H1 (cell line): ENCODE data around the gene RBM19. TPM values are rescaled to one million over a fixed set of nuclear protein-coding genes. Genes with fewer than 3 reads are reported as not detected.

ENCODE experiments used
- CTCF ChIA-PET: fragments of 300-600 bp; sonication (Branson Sonifier 250); formaldehyde crosslinking; loops from one replicate; lab custom pipeline; 2021; ENCODE audit not compliant: partially characterized antibody; lab: Charles Lee
- POLR2A ChIA-PET: fragments of 300-600 bp; sonication (Branson Sonifier 250); formaldehyde crosslinking; loops from one replicate; lab custom pipeline; 2021; ENCODE audit warnings: inconsistent platforms; ENCODE audit not compliant: partially characterized antibody; lab: Charles Lee
- DNase-seq, 2 experiments: peaks; one replicate each; pipeline versions ENCODE4 v3.0.0 to v3.0.0-alpha.2; 2010 to 2022; ENCODE audit warnings: low spot score in 2 of 2, low read depth in 1 of 2, mixed read lengths in 1 of 2
- FAIRE-seq: peaks from 2 replicates; lab custom pipeline; 2011; peaks lifted over from hg19 to GRCh38; lab: Jason Lieb, UNC
- H2AFZ ChIP-seq: 2 replicates; pipeline ENCODE4 v1.8.1; 2012; ENCODE audit warnings: low read length, inconsistent platforms
- H2AK5ac ChIP-seq: 2 replicates; pipeline ENCODE4 v1.6.1; 2013; ENCODE audit warnings: low read depth, low read length
- H2BK120ac ChIP-seq: replicated peaks from 2 replicates; pipeline ENCODE3; 2013; ENCODE audit warnings: low read depth, low read length, inconsistent platforms
- H2BK12ac ChIP-seq: 2 replicates; pipeline ENCODE4 v1.6.1; 2013; ENCODE audit warnings: low read depth, low read length
- H2BK15ac ChIP-seq: 2 replicates; pipeline ENCODE4 v1.6.1; 2013; ENCODE audit warnings: low read length
- H2BK20ac ChIP-seq: 2 replicates; pipeline ENCODE4 v1.6.1; 2013; ENCODE audit warnings: low read length
- H2BK5ac ChIP-seq: 2 replicates; pipeline ENCODE4 v1.6.1; 2013; ENCODE audit warnings: low read depth, low read length
- H3K14ac ChIP-seq: 2 replicates; pipeline ENCODE4 v1.6.1; 2013; ENCODE audit warnings: inconsistent platforms; ENCODE audit not compliant: insufficient read length
- H3K18ac ChIP-seq: 2 replicates; pipeline ENCODE4 v1.6.1; 2013; ENCODE audit warnings: low read length; ENCODE audit errors: extremely low read depth
- H3K23ac ChIP-seq: 2 replicates; pipeline ENCODE4 v1.6.1; 2013; ENCODE audit warnings: inconsistent platforms; ENCODE audit not compliant: insufficient read length
- H3K23me2 ChIP-seq: 2 replicates; pipeline ENCODE4 v1.6.1; 2013; ENCODE audit warnings: low read depth, low read length
- H3K27ac ChIP-seq: 2 replicates; pipeline ENCODE4 v1.6.1; 2011; ENCODE audit warnings: low read depth, low read length, inconsistent platforms
- H3K27me3 ChIP-seq, 4 experiments: replicated peaks in 1 of 4; 1 replicate in 1 of 4; 2 replicates in 3 of 4; pipeline versions ENCODE4 v1.6.1 to v1.8.1; 2011 to 2013; ENCODE audit warnings: low read length in 3 of 4, mild to moderate bottlenecking in 3 of 4, inconsistent platforms in 2 of 4, mixed read lengths in 2 of 4, moderate library complexity in 1 of 4; ENCODE audit not compliant: control insufficient read depth in 3 of 4, insufficient read depth in 3 of 4; ENCODE audit errors: extremely low read depth in 1 of 4
- H3K36me3 ChIP-seq, 4 experiments: 2 replicates each; pipeline versions ENCODE4 v1.6.1 to v1.8.1; 2011 to 2013; ENCODE audit warnings: mild to moderate bottlenecking in 4 of 4, low read length in 3 of 4, moderate library complexity in 2 of 4, control low read depth in 1 of 4, inconsistent platforms in 1 of 4; ENCODE audit not compliant: insufficient read depth in 4 of 4, control insufficient read depth in 2 of 4
- H3K4ac ChIP-seq: replicated peaks from 2 replicates; pipeline ENCODE3; 2013; ENCODE audit warnings: low read length, low read depth, mixed read lengths, inconsistent platforms; ENCODE audit not compliant: insufficient read length
- H3K4me1 ChIP-seq, 4 experiments: replicated peaks in 1 of 4; 1 replicate in 1 of 4; 2 replicates in 3 of 4; pipeline versions ENCODE4 v1.6.1 to v1.8.1; 2011 to 2013; ENCODE audit warnings: low read length in 3 of 4, inconsistent platforms in 2 of 4, mixed read lengths in 1 of 4; ENCODE audit not compliant: insufficient read depth in 4 of 4, control insufficient read depth in 3 of 4
- H3K4me2 ChIP-seq, 2 experiments: 2 replicates each; pipeline versions ENCODE4 v1.6.1 to v1.8.1; 2011 to 2013; ENCODE audit warnings: low read depth in 2 of 2, low read length in 2 of 2, control low read depth in 1 of 2, inconsistent platforms in 1 of 2, mild to moderate bottlenecking in 1 of 2; ENCODE audit not compliant: insufficient read depth in 1 of 2
- H3K4me3 ChIP-seq, 4 experiments: fragments of 200-600, 300-600 bp in 1 of 4; sonication (generic), shearing (Covaris generic), sonication (Bioruptor Twin) in 1 of 4; 2 replicates each; pipeline versions ENCODE4 v1.5.1 to v1.8.1; 2011 to 2016; ENCODE audit warnings: low read length in 4 of 4, low read depth in 3 of 4, control low read depth in 2 of 4, inconsistent platforms in 2 of 4, mild to moderate bottlenecking in 2 of 4, mixed read lengths in 1 of 4, moderate library complexity in 1 of 4; ENCODE audit not compliant: insufficient read depth in 2 of 4; ENCODE audit errors: extremely low read depth in 1 of 4
- H3K56ac ChIP-seq: replicated peaks from 2 replicates; pipeline ENCODE3; 2013; ENCODE audit warnings: low read depth, mild to moderate bottlenecking, mixed read lengths, low read length, inconsistent platforms; ENCODE audit not compliant: insufficient read length
- H3K79me1 ChIP-seq: 2 replicates; pipeline ENCODE4 v1.6.1; 2013; ENCODE audit warnings: low read depth, low read length, control low read depth
- H3K79me2 ChIP-seq, 2 experiments: 2 replicates each; pipeline versions ENCODE4 v1.6.1 to v1.8.1; 2012 to 2013; ENCODE audit warnings: low read length in 2 of 2, mild to moderate bottlenecking in 2 of 2, inconsistent platforms in 1 of 2; ENCODE audit not compliant: insufficient read depth in 2 of 2, control insufficient read depth in 1 of 2
- H3K9ac ChIP-seq, 4 experiments: replicated peaks in 1 of 4; 1 replicate in 1 of 4; 2 replicates in 3 of 4; pipeline versions ENCODE4 v1.6.1 to v1.8.1; 2011 to 2013; ENCODE audit warnings: low read depth in 3 of 4, low read length in 3 of 4, control low read depth in 2 of 4, mild to moderate bottlenecking in 2 of 4, moderate library complexity in 2 of 4, inconsistent platforms in 1 of 4; ENCODE audit errors: extremely low read depth in 1 of 4
- H3K9me3 ChIP-seq, 2 experiments: 2 replicates each; pipeline versions ENCODE4 v1.6.1 to v1.8.1; 2012 to 2013; ENCODE audit warnings: mild to moderate bottlenecking in 2 of 2, moderate library complexity in 2 of 2, control low read depth in 1 of 2, inconsistent platforms in 1 of 2, low read depth in 1 of 2, low read length in 1 of 2, mixed read lengths in 1 of 2; ENCODE audit not compliant: insufficient read depth in 2 of 2
- H4K20me1 ChIP-seq, 2 experiments: replicated peaks in 1 of 2; 2 replicates each; pipeline versions ENCODE3 to v1.8.1; 2011 to 2013; ENCODE audit warnings: inconsistent platforms in 2 of 2, low read length in 2 of 2, mild to moderate bottlenecking in 1 of 2; ENCODE audit not compliant: insufficient read depth in 2 of 2, control insufficient read depth in 1 of 2
- H4K5ac ChIP-seq: 2 replicates; pipeline ENCODE4 v1.6.1; 2013; ENCODE audit warnings: low read length, low read depth, mixed read lengths, inconsistent platforms; ENCODE audit not compliant: insufficient read length
- H4K8ac ChIP-seq: 2 replicates; pipeline ENCODE4 v1.8.0; 2013; ENCODE audit warnings: mild to moderate bottlenecking, moderate library complexity, low read length, inconsistent platforms; ENCODE audit not compliant: insufficient read depth; ENCODE audit errors: extremely low read depth
- H4K91ac ChIP-seq: replicated peaks from 2 replicates; pipeline ENCODE3; 2013; ENCODE audit warnings: low read length, mixed read lengths, inconsistent platforms; ENCODE audit not compliant: insufficient read length
- ATF2 ChIP-seq: IDR thresholded peaks from 2 replicates; pipeline ENCODE4 v1.6.1; 2012; ENCODE audit warnings: low read length, inconsistent platforms
- CBX8 ChIP-seq: fragments of 300-800, 300-1000 bp; sonication (generic); IDR thresholded peaks from 2 replicates; pipeline ENCODE4 v1.7.1; 2016; ENCODE audit warnings: low read depth, low read length, borderline replicate concordance
- CEBPB ChIP-seq: IDR thresholded peaks from 2 replicates; pipeline ENCODE4 v1.6.1; 2012; ENCODE audit warnings: low read depth, low read length
- E2F6 ChIP-seq: IDR thresholded peaks from 2 replicates; pipeline ENCODE4 v1.6.1; 2012; ENCODE audit warnings: inconsistent platforms
- EZH2 ChIP-seq: fragments of 200-600 bp; sonication (generic); IDR thresholded peaks from 2 replicates; pipeline ENCODE4 v1.7.1; 2012; ENCODE audit warnings: low read depth, mild to moderate bottlenecking, moderate library complexity, low read length, inconsistent platforms; ENCODE audit not compliant: severe bottlenecking
- GABPA ChIP-seq: IDR thresholded peaks from 2 replicates; pipeline ENCODE4 v1.6.1; 2011; ENCODE audit warnings: mild to moderate bottlenecking, low read length, moderate library complexity, borderline replicate concordance; ENCODE audit not compliant: insufficient read depth
- POLR2A ChIP-seq, 2 experiments: IDR thresholded peaks; 1 replicate in 1 of 2; 2 replicates in 1 of 2; pipeline ENCODE4 v1.6.1; 2011; ENCODE audit warnings: low read depth in 2 of 2, low read length in 2 of 2, mild to moderate bottlenecking in 2 of 2; ENCODE audit errors: control extremely low read depth in 1 of 2
- TAF7 ChIP-seq: optimal IDR thresholded peaks from 2 replicates; pipeline ENCODE3; 2011; ENCODE audit warnings: low read depth, mild to moderate bottlenecking, inconsistent platforms, low read length, moderate library complexity, borderline replicate concordance
- TCF12 ChIP-seq: IDR thresholded peaks from 2 replicates; pipeline ENCODE4 v1.6.1; 2011; ENCODE audit warnings: low read depth, mild to moderate bottlenecking, low read length
- WGBS, 2 experiments: shearing (Covaris generic) in 1 of 2; methylation state at CpG; one replicate each; pipeline versions ENCODE4 v1.1.6 to v1.1.7; 2013 to 2015; ENCODE audit warnings: low lambda C conversion rate in 2 of 2, mixed read lengths in 2 of 2, inconsistent platforms in 1 of 2, low coverage in 1 of 2, missing lambda C conversion rate in 1 of 2; ENCODE audit not compliant: insufficient replicate concordance in 2 of 2, insufficient coverage in 1 of 2, insufficient read length in 1 of 2; ENCODE audit errors: extremely low coverage in 1 of 2, missing lambda C conversion rate in 1 of 2; 5-methylcytosine and 5-hydroxymethylcytosine counted together
- polyA plus RNA-seq, 7 experiments: library from polyadenylated mRNA; depleted of rRNA in 3 of 7; stranded (reverse) in 5 of 7; unstranded in 2 of 7; fragments of >200 nt in 5 of 7; fragments of 200-250 nt in 2 of 7; gene quantifications; 1 replicate in 5 of 7; 2 replicates in 1 of 7; 4 replicates in 1 of 7; pipeline versions ENCODE4 v1.2.1 to v1.2.3, GENCODE V29; 2011 to 2013; ENCODE audit warnings: missing spikeins in 2 of 7, mixed read lengths in 2 of 7
- total RNA-seq: library from RNA; stranded (reverse); fragmentation: NEBNext Ultra II Directional; extraction: Animal tissue kit (Norgen Biotek cat#: 25700); gene quantifications from 2 replicates; pipeline ENCODE4 v1.2.1, GENCODE V29; 2021

Gene RBM19
- total and polyA plus RNA-seq, 2 of the 8 experiments (the other 6 are each of a cell fraction or from before 2014, with no cell fraction given): 23.4 to 61.9 TPM

- Histone ChIP-seq H2AFZ (no peak overlapping the region), H2AK5ac (no peak overlapping the region), H3K4me3 (no peak overlapping the region), H3K18ac (no peak overlapping the region), H3K23ac (no peak overlapping the region), H3K9ac (no peak overlapping the region), H2BK5ac (no peak overlapping the region), H3K27me3 (no peaks in the 10 kb centered on the region), H3K56ac (no peak overlapping the region), H2BK15ac (no peak overlapping the region), H3K79me2 (no peaks in the 10 kb centered on the region), H4K8ac (no peak overlapping the region), H3K4me2 (no peak overlapping the region), H3K9me3 (no peaks in the 10 kb centered on the region), H4K5ac (no peak overlapping the region), H3K14ac (no peak overlapping the region), H2BK120ac (no peak overlapping the region), H4K20me1 (peaks cover 0 to 4% of the 10 kb centered on the region in 2 experiments), H2BK12ac (no peak overlapping the region), H3K79me1 (no peaks in the 10 kb centered on the region), H3K4ac (no peak overlapping the region), H4K91ac (no peak overlapping the region), H3K23me2 (no peaks in the 10 kb centered on the region), H3K36me3 (no peaks in the 10 kb centered on the region), H3K4me1 (peaks cover 0 to 3% (median 0%) of the 10 kb centered on the region in 4 experiments; a peak in 1 of 7 replicates), H3K27ac (no peak overlapping the region), H2BK20ac (no peak overlapping the region)
- WGBS, 2 experiments: 86% methylated on average over 20 of the region's 20 CpGs; no CpG with 5 or more reads in 1 of the 2 experiments
- ChIA-PET POLR2A (no interaction called here), CTCF (interaction anchor here (0.9 to 1.5 kb wide), 4 partner anchors 13 to 56 kb away, joined by 3 to 6 read pairs (median 4); no protein-coding TSS in a partner anchor)
- DNase-seq: no peak
- TF ChIP-seq EZH2: no peak
- no peak for TF ChIP-seq TAF7
- TF ChIP-seq POLR2A (IDR thresholded peaks at IDR 0.05; ENCODE audit: control extremely low read depth in 1 of 2, low read depth in 2 of 2, low read length in 2 of 2): no peak
- no peak for TF ChIP-seq GABPA
- no peak for TF ChIP-seq E2F6
- TF ChIP-seq ATF2: no peak
- no peak for TF ChIP-seq CEBPB
- TF ChIP-seq CBX8: no peak
- TF ChIP-seq TCF12: no peak
- FAIRE-seq: no peak
Measured at GRCh38 chr12:113831476-113831875, 134.6 kb downstream of the RBM19 start.
